ENCODE results near the gene TMEM150C. TPM values are rescaled to one million over a fixed set of nuclear protein-coding genes. Genes with fewer than 3 reads are reported as not detected.

TMEM150C gene
- total and polyA plus RNA-seq, 2 of the 4 experiments (the other 2 are of a cell fraction), result 0.10 to 0.36 TPM

DNA sequence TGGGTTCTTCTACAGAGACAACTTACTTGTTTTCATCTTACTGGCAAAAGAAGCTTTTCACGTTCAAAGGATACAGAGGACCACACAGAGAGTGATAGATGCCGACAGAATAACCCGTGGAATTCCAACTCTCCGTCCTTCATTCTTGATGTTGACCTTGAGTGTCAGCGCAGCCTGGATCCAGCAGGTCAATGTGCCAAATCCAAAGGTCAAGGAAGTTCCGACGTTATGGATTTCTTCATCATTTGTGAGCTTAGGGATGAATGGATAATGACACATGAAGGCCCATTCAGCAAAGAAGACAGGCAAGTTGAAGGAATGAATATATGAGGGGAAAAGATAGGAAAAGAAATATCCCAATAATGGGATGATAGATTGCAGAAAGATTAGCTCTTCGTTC, 71.8 kb downstream of the TMEM150C start:
- POLR2A ChIA-PET (ENCODE audit: unreplicated experiment), result no interaction called here
- Histone ChIP-seq H3K36me3 (ENCODE audit: control insufficient read depth, insufficient read depth, low read length) (no peaks in the 10 kb centered on the region), H2BK15ac (ENCODE audit: low read depth, low read length) (no peak overlapping the region), H2BK5ac (ENCODE audit: low read depth, low read length, poor library complexity, severe bottlenecking) (no peak overlapping the region), H3K18ac (ENCODE audit: low read depth, low read length) (no peak overlapping the region), H2AK5ac (ENCODE audit: low read depth, low read length) (no peak overlapping the region), H2AFZ (replicated peaks; ENCODE audit: low read length, poor library complexity) (no peak overlapping the region), H2BK120ac (ENCODE audit: low read depth, low read length) (no peak overlapping the region), H3K27me3 (ENCODE audit: control insufficient read depth, insufficient read depth, low read length) (peaks cover 2% of the 10 kb centered on the region), H2AK9ac (replicated peaks; ENCODE audit: low read depth, low read length, poor library complexity) (no peak overlapping the region), H4K5ac (ENCODE audit: low read depth, low read length) (no peak overlapping the region), H3K23ac (ENCODE audit: low read depth, low read length) (no peak overlapping the region), H3K9me1 (ENCODE audit: insufficient read depth, low read length) (no peaks in the 10 kb centered on the region), H4K20me1 (ENCODE audit: insufficient read depth, low read length) (no peaks in the 10 kb centered on the region), H3K56ac (ENCODE audit: extremely low read depth, insufficient read depth, low read length) (no peak overlapping the region), H3K27ac (ENCODE audit: insufficient read depth, low read length) (no peak overlapping the region), H4K91ac (ENCODE audit: insufficient read depth, low read depth, low read length) (no peak overlapping the region), H3K4me1 (ENCODE audit: control insufficient read depth, insufficient read depth, low read length) (no peaks in the 10 kb centered on the region), H3K4me2 (ENCODE audit: low read depth, low read length) (no peak overlapping the region), H3K4me3 (ENCODE audit: insufficient read depth, low read depth, low read length) (no peak overlapping the region), H2BK20ac (ENCODE audit: low read depth, low read length) (no peak overlapping the region), H3K9me3 (ENCODE audit: control insufficient read depth, insufficient read depth, low read length) (no peaks in the 10 kb centered on the region), H3K9ac (ENCODE audit: low read depth, low read length) (no peak overlapping the region), H3K4ac (ENCODE audit: low read depth, low read length) (no peak overlapping the region), H3K14ac (replicated peaks; ENCODE audit: low read depth, low read length) (no peak overlapping the region), H4K8ac (ENCODE audit: low read depth in 2 of 2, low read length in 2 of 2) (no peak overlapping the region), H3K79me1 (ENCODE audit: low read depth in 1 of 2, low read length in 2 of 2) (no peaks in the 10 kb centered on the region)
- in situ Hi-C loops (cut with MboI; ENCODE audit: low sequenced_read_pairs) (no loop called here), dilution Hi-C loops (cut with HindIII; ENCODE audit: low sequenced_read_pairs, unreplicated experiment) (no loop called here), intact Hi-C loops (cut with micrococcal nuclease) (no loop called here)
- BruUV-seq (replicated peaks), result no TSS peak
- ATAC-seq (ENCODE audit: low read depth) (no peak), DNase-seq (no peak)
- 17% methylated on average over 4 of the region's 8 CpGs; no CpG with 5 or more reads in 1 of the 2 experiments for whole genome bisulfite sequencing, 2 experiments (ENCODE audit: extremely low coverage in 2 of 2, insufficient read length in 1 of 2)
- TF ChIP-seq CHD1 (IDR thresholded peaks at IDR 0.05; ENCODE audit: low read depth, low read length) (no peak), CEBPB (IDR thresholded peaks at IDR 0.05; ENCODE audit: low read depth, low read length) (no peak), SMC3 (IDR thresholded peaks at IDR 0.05; ENCODE audit: low read depth, low read length) (no peak), NFE2L2 (IDR thresholded peaks at IDR 0.05; ENCODE audit: low read depth, low read length) (no peak), MAZ (IDR thresholded peaks at IDR 0.05; ENCODE audit: borderline replicate concordance, low read depth, low read length) (no peak), BHLHE40 (IDR thresholded peaks at IDR 0.05; ENCODE audit: low read depth, low read length) (no peak), FOS (IDR thresholded peaks at IDR 0.05; ENCODE audit: low read depth, low read length) (no peak), RFX5 (IDR thresholded peaks at IDR 0.05; ENCODE audit: low read depth, low read length) (no peak), POLR2A (IDR thresholded peaks at IDR 0.05; ENCODE audit: low read depth, low read length) (no peak), MXI1 (IDR thresholded peaks at IDR 0.05; ENCODE audit: borderline replicate concordance, low read depth, low read length) (no peak), RCOR1 (IDR thresholded peaks at IDR 0.05; ENCODE audit: insufficient replicate concordance, low read length) (no peak), RAD21 (IDR thresholded peaks at IDR 0.05; ENCODE audit: low read length) (no peak), MAFK (IDR thresholded peaks at IDR 0.05; ENCODE audit: low read depth, low read length) (no peak)
- TF ChIP-seq, protein P1, sequence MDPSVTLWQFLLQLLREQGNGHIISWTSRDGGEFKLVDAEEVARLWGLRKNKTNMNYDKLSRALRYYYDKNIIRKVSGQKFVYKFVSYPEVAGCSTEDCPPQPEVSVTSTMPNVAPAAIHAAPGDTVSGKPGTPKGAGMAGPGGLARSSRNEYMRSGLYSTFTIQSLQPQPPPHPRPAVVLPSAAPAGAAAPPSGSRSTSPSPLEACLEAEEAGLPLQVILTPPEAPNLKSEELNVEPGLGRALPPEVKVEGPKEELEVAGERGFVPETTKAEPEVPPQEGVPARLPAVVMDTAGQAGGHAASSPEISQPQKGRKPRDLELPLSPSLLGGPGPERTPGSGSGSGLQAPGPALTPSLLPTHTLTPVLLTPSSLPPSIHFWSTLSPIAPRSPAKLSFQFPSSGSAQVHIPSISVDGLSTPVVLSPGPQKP (IDR thresholded peaks at IDR 0.05; ENCODE audit: borderline replicate concordance, low read depth, low read length), result no peak
- TF ChIP-seq, protein P2, sequence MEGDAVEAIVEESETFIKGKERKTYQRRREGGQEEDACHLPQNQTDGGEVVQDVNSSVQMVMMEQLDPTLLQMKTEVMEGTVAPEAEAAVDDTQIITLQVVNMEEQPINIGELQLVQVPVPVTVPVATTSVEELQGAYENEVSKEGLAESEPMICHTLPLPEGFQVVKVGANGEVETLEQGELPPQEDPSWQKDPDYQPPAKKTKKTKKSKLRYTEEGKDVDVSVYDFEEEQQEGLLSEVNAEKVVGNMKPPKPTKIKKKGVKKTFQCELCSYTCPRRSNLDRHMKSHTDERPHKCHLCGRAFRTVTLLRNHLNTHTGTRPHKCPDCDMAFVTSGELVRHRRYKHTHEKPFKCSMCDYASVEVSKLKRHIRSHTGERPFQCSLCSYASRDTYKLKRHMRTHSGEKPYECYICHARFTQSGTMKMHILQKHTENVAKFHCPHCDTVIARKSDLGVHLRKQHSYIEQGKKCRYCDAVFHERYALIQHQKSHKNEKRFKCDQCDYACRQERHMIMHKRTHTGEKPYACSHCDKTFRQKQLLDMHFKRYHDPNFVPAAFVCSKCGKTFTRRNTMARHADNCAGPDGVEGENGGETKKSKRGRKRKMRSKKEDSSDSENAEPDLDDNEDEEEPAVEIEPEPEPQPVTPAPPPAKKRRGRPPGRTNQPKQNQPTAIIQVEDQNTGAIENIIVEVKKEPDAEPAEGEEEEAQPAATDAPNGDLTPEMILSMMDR (conservative IDR thresholded peaks at IDR 0.05; ENCODE audit: low read depth, low read length), result no peak
- TF ChIP-seq, protein P3, sequence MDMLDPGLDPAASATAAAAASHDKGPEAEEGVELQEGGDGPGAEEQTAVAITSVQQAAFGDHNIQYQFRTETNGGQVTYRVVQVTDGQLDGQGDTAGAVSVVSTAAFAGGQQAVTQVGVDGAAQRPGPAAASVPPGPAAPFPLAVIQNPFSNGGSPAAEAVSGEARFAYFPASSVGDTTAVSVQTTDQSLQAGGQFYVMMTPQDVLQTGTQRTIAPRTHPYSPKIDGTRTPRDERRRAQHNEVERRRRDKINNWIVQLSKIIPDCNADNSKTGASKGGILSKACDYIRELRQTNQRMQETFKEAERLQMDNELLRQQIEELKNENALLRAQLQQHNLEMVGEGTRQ (IDR thresholded peaks at IDR 0.05; ENCODE audit: low read depth, low read length), result no peak
- CTCF ChIA-PET, result interaction anchor here (1.2 kb wide), 1 partner anchor 20 kb away, joined by 4 read pairs; no protein-coding TSS in a partner anchor
